H9 (cell line): ENCODE results near the gene TGFA. TPM values are rescaled to one million over a fixed set of nuclear protein-coding genes. Genes with fewer than 3 reads are reported as not detected.

Experiments used
- DNase-seq: peaks from one replicate; pipeline ENCODE4 v3.0.0-alpha.2; 2017
- H2AFZ ChIP-seq: one replicate; pipeline ENCODE4 v1.6.1; 2013; ENCODE audit warnings: mild to moderate bottlenecking, low read length, control low read depth, moderate library complexity
- H2AK5ac ChIP-seq: 2 replicates; pipeline ENCODE4 v1.6.1; 2013; ENCODE audit warnings: low read length, control low read depth, mixed read lengths; ENCODE audit not compliant: insufficient read length
- H2BK120ac ChIP-seq: one replicate; pipeline ENCODE4 v1.6.1; 2013; ENCODE audit warnings: low read depth, mild to moderate bottlenecking, low read length, control low read depth, inconsistent platforms; ENCODE audit not compliant: poor library complexity, severe bottlenecking
- H2BK12ac ChIP-seq: 2 replicates; pipeline ENCODE4 v1.6.1; 2013; ENCODE audit warnings: low read length, control low read depth, mixed read lengths, low read depth; ENCODE audit not compliant: insufficient read length
- H2BK15ac ChIP-seq: 2 replicates; pipeline ENCODE4 v1.6.1; 2013; ENCODE audit warnings: low read depth, low read length, control low read depth
- H2BK20ac ChIP-seq: one replicate; pipeline ENCODE4 v1.6.1; 2013; ENCODE audit warnings: low read depth, mild to moderate bottlenecking, low read length, control low read depth, inconsistent platforms; ENCODE audit not compliant: poor library complexity, severe bottlenecking
- H2BK5ac ChIP-seq: 2 replicates; pipeline ENCODE4 v1.6.1; 2013; ENCODE audit warnings: low read length, control low read depth, mixed read lengths; ENCODE audit not compliant: insufficient read length
- H3K14ac ChIP-seq: 2 replicates; pipeline ENCODE4 v1.6.1; 2013; ENCODE audit warnings: low read length, control low read depth; ENCODE audit not compliant: insufficient read depth
- H3K18ac ChIP-seq: 2 replicates; pipeline ENCODE4 v1.6.1; 2013; ENCODE audit warnings: low read depth, mild to moderate bottlenecking, mixed read lengths, low read length, control low read depth; ENCODE audit not compliant: insufficient read length
- H3K23ac ChIP-seq: 2 replicates; pipeline ENCODE4 v1.6.1; 2013; ENCODE audit warnings: low read length, control low read depth, mixed read lengths, low read depth; ENCODE audit not compliant: insufficient read length
- H3K23me2 ChIP-seq: 2 replicates; pipeline ENCODE4 v1.6.1; 2013; ENCODE audit warnings: low read depth, mild to moderate bottlenecking, mixed read lengths, low read length, control low read depth; ENCODE audit not compliant: insufficient read length, poor library complexity, severe bottlenecking
- H3K27ac ChIP-seq: 2 replicates; pipeline ENCODE4 v1.5.1; 2013; ENCODE audit warnings: low read length, control low read depth, mixed read lengths, low read depth; ENCODE audit not compliant: insufficient read length
- H3K27me3 ChIP-seq: 2 replicates; pipeline ENCODE4 v1.6.1; 2013; ENCODE audit warnings: low read length, control low read depth, inconsistent platforms; ENCODE audit not compliant: insufficient read depth
- H3K4ac ChIP-seq: 2 replicates; pipeline ENCODE4 v1.6.1; 2013; ENCODE audit warnings: low read depth, mild to moderate bottlenecking, control low read depth, inconsistent platforms, low read length, moderate library complexity
- H3K4me1 ChIP-seq: 2 replicates; pipeline ENCODE4 v1.6.1; 2013; ENCODE audit warnings: low read length, control low read depth, inconsistent platforms; ENCODE audit not compliant: insufficient read depth
- H3K4me2 ChIP-seq: 2 replicates; pipeline ENCODE4 v1.6.1; 2013; ENCODE audit warnings: low read length, control low read depth, mixed read lengths; ENCODE audit not compliant: insufficient read length, insufficient read depth
- H3K56ac ChIP-seq: 2 replicates; pipeline ENCODE4 v1.6.1; 2013; ENCODE audit warnings: low read depth, mild to moderate bottlenecking, mixed read lengths, low read length, control low read depth; ENCODE audit not compliant: insufficient read length
- H3K79me1 ChIP-seq: 2 replicates; pipeline ENCODE4 v1.6.1; 2013; ENCODE audit warnings: low read depth, mild to moderate bottlenecking, moderate library complexity, low read length, control low read depth, inconsistent platforms; ENCODE audit not compliant: insufficient read depth, poor library complexity, severe bottlenecking
- H3K79me2 ChIP-seq: 2 replicates; pipeline ENCODE4 v1.6.1; 2013; ENCODE audit warnings: low read length, control low read depth, inconsistent platforms; ENCODE audit not compliant: insufficient read depth
- H3K9ac ChIP-seq: 2 replicates; pipeline ENCODE4 v1.6.1; 2013; ENCODE audit warnings: low read length, control low read depth, mixed read lengths; ENCODE audit not compliant: insufficient read length; ENCODE audit errors: extremely low read depth
- H3K9me3 ChIP-seq: one replicate; pipeline ENCODE4 v1.6.1; 2013; ENCODE audit warnings: low read depth, low read length, inconsistent platforms; ENCODE audit not compliant: control insufficient read depth
- H3T11ph ChIP-seq: one replicate; pipeline ENCODE4 v1.6.1; 2013; ENCODE audit warnings: mild to moderate bottlenecking, low read length, control low read depth, inconsistent platforms
- H4K20me1 ChIP-seq: one replicate; pipeline ENCODE4 v1.6.1; 2013; ENCODE audit not compliant: control insufficient read depth, insufficient read length, insufficient read depth
- H4K5ac ChIP-seq: 2 replicates; pipeline ENCODE4 v1.6.1; 2013; ENCODE audit warnings: low read depth, mild to moderate bottlenecking, mixed read lengths, low read length, control low read depth; ENCODE audit not compliant: insufficient read length
- H4K8ac ChIP-seq: replicated peaks from 2 replicates; pipeline ENCODE4 v1.6.1; 2013; ENCODE audit warnings: low read length, control low read depth, mixed read lengths, low read depth; ENCODE audit not compliant: insufficient read length
- H4K91ac ChIP-seq: 2 replicates; pipeline ENCODE4 v1.6.1; 2013; ENCODE audit warnings: low read depth, mild to moderate bottlenecking, moderate library complexity, mixed read lengths, low read length, control low read depth; ENCODE audit not compliant: insufficient read length
- H3K27ac Mint-ChIP-seq, 3 experiments: 2 replicates in 2 of 3; 3 replicates in 1 of 3; pipeline ENCODE4 v1.8.0; 2020 to 2021; ENCODE audit warnings: mixed read lengths in 3 of 3, mild to moderate bottlenecking in 1 of 3, moderate library complexity in 1 of 3
- H3K27me3 Mint-ChIP-seq: 2 replicates; pipeline ENCODE4 v1.8.0; 2021; ENCODE audit warnings: low read depth, mild to moderate bottlenecking, moderate library complexity, mixed read lengths
- H3K36me3 Mint-ChIP-seq, 3 experiments: 2 replicates in 2 of 3; 3 replicates in 1 of 3; pipeline ENCODE4 v1.8.0; 2020 to 2021; ENCODE audit warnings: low read depth in 3 of 3, mixed read lengths in 3 of 3; ENCODE audit not compliant: insufficient read depth in 1 of 3
- H3K4me1 Mint-ChIP-seq, 2 experiments: 2 replicates each; pipeline ENCODE4 v1.8.0; 2020; ENCODE audit warnings: mixed read lengths in 2 of 2
- H3K4me3 Mint-ChIP-seq, 2 experiments: 2 replicates in 1 of 2; 3 replicates in 1 of 2; pipeline ENCODE4 v1.8.0; 2020 to 2021; ENCODE audit warnings: mild to moderate bottlenecking in 2 of 2, mixed read lengths in 2 of 2, moderate library complexity in 1 of 2
- H3K9me3 Mint-ChIP-seq, 2 experiments: 2 replicates in 1 of 2; 3 replicates in 1 of 2; pipeline ENCODE4 v1.8.0; 2020; ENCODE audit warnings: mild to moderate bottlenecking in 2 of 2, mixed read lengths in 2 of 2, moderate library complexity in 1 of 2
- WGBS: extraction: QIAGEN DNeasy Blood & Tissue Kit; methylation state at CpG from one replicate; pipeline ENCODE4 v1.1.7; 2013; ENCODE audit warnings: missing lambda C conversion rate, low lambda C conversion rate, mixed read lengths; ENCODE audit not compliant: insufficient read length; ENCODE audit errors: extremely low coverage; 5-methylcytosine and 5-hydroxymethylcytosine counted together
- total RNA-seq: library from RNA; stranded (reverse); gene quantifications from 2 replicates; pipeline ENCODE4 v1.2.1, GENCODE V29; 2021
- TF ChIP-seq, protein P1 (sequence below): fragments of 200-600 bp; sonication (generic); conservative IDR thresholded peaks from 3 replicates; pipeline ENCODE4 v1.8.0; 2021; ENCODE audit warnings: antibody characterized with exemption, mild to moderate bottlenecking

Gene TGFA
- total RNA-seq, 1 experiment from 2014 or later, result 3.3 TPM

DNA sequence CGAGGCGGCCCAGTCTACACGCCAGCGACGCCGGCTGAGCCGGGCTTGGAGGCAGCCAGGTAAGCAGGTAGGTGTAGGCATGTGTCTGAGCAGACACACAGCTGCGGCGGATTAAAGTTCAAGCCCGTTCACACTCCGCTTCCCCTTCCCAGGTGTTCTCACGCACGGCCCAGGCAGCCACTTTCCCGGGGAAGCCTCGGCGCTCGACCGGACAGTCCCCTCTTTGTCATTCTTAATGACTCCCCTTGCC lies 367 bp downstream of the TGFA start:
- Histone ChIP-seq H2BK15ac (no peak overlapping the region), H3K9ac (peak overlapping the region; percentile 23), H3K14ac (no peak overlapping the region), H3T11ph (no peak overlapping the region), H4K20me1 (no peaks in the 10 kb centered on the region), H2AFZ (no peak overlapping the region), H3K9me3 (no peaks in the 10 kb centered on the region), H3K23ac (no peak overlapping the region), H4K8ac (no peak overlapping the region), H3K79me2 (no peaks in the 10 kb centered on the region), H3K4ac (no peak overlapping the region), H2BK12ac (no peak overlapping the region), H4K91ac (no peak overlapping the region), H2BK120ac (no peak overlapping the region), H2BK5ac (no peak overlapping the region), H3K27me3 (peaks cover 8% of the 10 kb centered on the region; the same call in 1 of the 2 replicates), H3K27ac (no peak overlapping the region), H3K23me2 (peaks cover 18% of the 10 kb centered on the region), H2BK20ac (no peak overlapping the region), H2AK5ac (no peak overlapping the region), H3K4me2 (peak overlapping the region; percentile 83), H3K56ac (no peak overlapping the region), H3K4me1 (no peaks in the 10 kb centered on the region), H3K18ac (no peak overlapping the region), H4K5ac (no peak overlapping the region), H3K79me1 (no peaks in the 10 kb centered on the region)
- H3K4me3 Mint-ChIP-seq, result peak overlapping the region; percentile 85 to 94
- peak; percentile 66 for DNase-seq
- TF ChIP-seq, protein P1, sequence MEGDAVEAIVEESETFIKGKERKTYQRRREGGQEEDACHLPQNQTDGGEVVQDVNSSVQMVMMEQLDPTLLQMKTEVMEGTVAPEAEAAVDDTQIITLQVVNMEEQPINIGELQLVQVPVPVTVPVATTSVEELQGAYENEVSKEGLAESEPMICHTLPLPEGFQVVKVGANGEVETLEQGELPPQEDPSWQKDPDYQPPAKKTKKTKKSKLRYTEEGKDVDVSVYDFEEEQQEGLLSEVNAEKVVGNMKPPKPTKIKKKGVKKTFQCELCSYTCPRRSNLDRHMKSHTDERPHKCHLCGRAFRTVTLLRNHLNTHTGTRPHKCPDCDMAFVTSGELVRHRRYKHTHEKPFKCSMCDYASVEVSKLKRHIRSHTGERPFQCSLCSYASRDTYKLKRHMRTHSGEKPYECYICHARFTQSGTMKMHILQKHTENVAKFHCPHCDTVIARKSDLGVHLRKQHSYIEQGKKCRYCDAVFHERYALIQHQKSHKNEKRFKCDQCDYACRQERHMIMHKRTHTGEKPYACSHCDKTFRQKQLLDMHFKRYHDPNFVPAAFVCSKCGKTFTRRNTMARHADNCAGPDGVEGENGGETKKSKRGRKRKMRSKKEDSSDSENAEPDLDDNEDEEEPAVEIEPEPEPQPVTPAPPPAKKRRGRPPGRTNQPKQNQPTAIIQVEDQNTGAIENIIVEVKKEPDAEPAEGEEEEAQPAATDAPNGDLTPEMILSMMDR, result no peak
- H3K9me3 Mint-ChIP-seq, result peaks cover 0 to 4% of the 10 kb centered on the region in 2 experiments; a peak in 1 of 5 replicates
- peaks cover 0 to 1% (median 0%) of the 10 kb centered on the region in 3 experiments; a peak in 1 of 7 replicates for H3K36me3 Mint-ChIP-seq
- peaks cover 40% of the 10 kb centered on the region for H3K27me3 Mint-ChIP-seq
- peaks cover 23 to 27% of the 10 kb centered on the region in 2 experiments for H3K4me1 Mint-ChIP-seq
- H3K27ac Mint-ChIP-seq, result no peak overlapping the region; a peak in 2 of 7 replicates
- no CpG with 5 or more reads among the region's 18 CpGs for WGBS
